Mammary epithelial cell (primary cell): ENCODE measurements around the gene POLE2.

Experiments used
- CTCF ChIP-seq, 2 donors: IDR thresholded peaks in 1 of 2; conservative IDR thresholded peaks in 1 of 2; 2 replicates each; pipeline ENCODE4 v1.5.1; 2011 to 2012; ENCODE audit warnings: inconsistent platforms in 2 of 2, low read length in 2 of 2, mild to moderate bottlenecking in 2 of 2, control low read depth in 1 of 2, low read depth in 1 of 2; ENCODE audit not compliant: insufficient read depth in 1 of 2; ENCODE audit errors: extremely low read depth in 1 of 2
- EZH2 ChIP-seq: IDR thresholded peaks from 2 replicates; pipeline ENCODE4 v1.6.1; 2012; ENCODE audit warnings: low read length, inconsistent platforms, borderline replicate concordance

- TF ChIP-seq CTCF (conservative IDR thresholded peaks at IDR 0.05 in 1 of 2, IDR thresholded peaks at IDR 0.05 in 1 of 2; ENCODE audit: extremely low read depth in 1 of 2, insufficient read depth in 1 of 2, low read depth in 1 of 2, low read length in 2 of 2) (no peak), EZH2 (no peak)
Measured at GRCh38 chr14:49733836-49734235, 45.8 kb upstream of the POLE2 start.
